HG02938 (cell line): ENCODE data around the gene RAB28.

ENCODE experiments used
- ATAC-seq: cut with Tn5 transposase; IDR thresholded peaks from one replicate; pipeline ENCODE4 v1.9.1; 2021; ENCODE audit warnings: mild to moderate bottlenecking, moderate library complexity; ENCODE audit not compliant: unreplicated experiment

Gene RAB28

DNA sequence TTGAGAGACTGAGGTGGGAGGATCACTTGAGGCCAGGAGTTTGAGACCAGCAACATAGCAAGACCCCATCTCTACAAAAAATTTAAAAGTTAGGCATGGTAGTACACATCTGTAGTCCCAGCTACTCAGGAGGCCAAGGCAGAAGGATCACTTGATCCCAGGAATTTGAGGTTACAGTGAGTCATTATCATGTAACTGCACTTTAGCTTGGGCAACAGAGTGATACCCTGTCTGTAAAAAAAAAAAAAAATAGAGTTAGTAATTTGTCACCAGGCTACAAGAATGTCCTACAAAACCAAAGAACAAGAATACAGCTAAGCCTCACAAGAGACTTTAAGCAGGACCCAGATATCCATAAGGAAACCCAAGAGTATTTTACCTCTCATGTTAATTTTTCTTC lies 27.0 kb upstream of the RAB28 start:
- ATAC-seq = no peak

DNA sequence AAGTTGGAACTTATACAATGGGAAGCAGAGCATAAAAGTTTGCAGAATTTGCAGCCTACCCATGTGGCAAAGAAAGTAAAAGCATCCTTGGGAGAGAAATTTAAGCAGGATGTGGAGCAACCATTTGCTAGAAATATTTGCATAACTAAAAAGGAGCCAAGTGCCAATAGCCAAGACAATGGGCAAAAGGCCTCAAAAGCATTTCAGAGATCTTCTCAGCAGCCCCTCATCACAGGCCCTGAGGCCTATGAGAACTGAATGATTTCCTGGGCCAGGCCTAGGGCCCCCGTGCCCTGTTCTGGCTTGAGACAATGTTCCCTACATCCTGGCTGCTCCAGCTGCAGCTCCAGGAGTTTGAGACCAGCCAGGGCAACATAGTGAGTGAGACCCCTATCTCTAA lies 25.3 kb upstream of the RAB28 start:
- no peak for ATAC-seq

DNA sequence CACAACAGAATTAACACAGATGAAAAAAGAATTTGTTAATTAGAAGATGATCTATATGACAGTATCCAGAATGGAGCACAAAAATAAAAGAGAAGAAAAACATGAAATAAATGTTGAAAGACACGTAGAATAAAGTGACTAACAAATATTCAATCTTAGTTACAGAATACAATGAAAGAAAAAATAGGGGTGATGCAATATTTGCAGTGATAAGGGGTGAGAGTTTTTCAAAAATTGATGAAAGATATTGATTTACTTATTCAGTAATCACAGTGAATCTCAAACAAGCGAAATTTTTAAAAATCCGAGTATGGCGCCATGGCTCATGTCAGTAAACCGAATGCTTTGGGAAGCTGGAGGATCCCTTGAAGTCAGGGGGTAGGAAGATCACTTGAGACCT lies 20.2 kb upstream of the RAB28 start:
- no peak for ATAC-seq

DNA sequence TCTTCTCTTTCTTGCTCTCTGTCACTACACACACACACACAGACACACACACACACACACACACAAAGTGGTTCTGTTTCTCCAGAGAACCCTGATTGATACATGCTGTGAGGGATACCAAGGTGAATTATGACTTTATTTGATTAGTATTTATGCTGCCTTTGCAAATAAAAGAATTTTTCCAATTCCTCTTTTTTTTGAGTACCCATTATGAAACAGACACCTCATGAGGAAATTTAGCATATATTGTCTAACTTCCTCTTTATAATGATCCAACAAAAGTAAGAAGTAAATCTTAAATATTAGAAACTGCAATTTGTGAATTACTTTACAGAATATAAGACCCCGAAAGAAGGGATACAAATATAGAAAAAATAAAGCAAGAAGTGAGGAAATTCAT lies 14.3 kb upstream of the RAB28 start:
- ATAC-seq = no peak

DNA sequence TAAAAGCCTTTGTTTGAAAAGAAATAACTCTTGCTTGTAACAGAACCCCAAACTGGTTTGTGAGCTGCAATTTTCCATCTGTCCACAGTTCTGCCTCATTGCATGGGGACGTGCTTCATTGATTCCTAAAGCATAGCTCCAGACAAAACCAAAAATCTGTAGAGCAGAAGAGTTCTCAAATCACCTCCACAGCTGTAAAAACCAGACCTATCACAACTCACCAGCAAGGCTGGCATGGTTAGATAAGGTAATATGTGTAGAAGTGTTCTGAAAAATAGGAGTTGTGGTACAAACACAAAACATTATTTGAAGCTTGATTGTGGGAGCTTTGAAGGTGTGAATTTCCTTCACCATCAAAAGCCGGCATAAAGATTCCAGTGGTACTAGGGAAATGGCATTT lies 12.5 kb upstream of the RAB28 start:
- no peak for ATAC-seq

DNA sequence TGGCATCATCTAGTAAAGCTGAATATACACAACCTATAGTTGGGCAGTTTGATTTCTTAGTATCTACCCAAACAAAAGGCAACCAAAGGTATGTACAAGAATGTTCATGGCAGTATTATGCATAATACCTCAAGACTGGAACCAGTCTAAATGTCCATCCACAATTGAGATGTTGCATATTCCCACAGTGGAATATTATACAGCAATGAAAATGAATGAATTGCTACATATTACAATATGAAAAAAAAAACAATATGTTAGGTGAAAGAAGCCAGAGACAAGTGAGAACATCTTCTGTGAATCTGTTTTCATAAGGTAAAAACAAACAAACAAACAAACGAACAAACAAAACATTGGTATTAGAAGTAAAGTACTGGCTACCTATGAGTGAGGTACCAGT lies 11.6 kb upstream of the RAB28 start:
- no peak for ATAC-seq

DNA sequence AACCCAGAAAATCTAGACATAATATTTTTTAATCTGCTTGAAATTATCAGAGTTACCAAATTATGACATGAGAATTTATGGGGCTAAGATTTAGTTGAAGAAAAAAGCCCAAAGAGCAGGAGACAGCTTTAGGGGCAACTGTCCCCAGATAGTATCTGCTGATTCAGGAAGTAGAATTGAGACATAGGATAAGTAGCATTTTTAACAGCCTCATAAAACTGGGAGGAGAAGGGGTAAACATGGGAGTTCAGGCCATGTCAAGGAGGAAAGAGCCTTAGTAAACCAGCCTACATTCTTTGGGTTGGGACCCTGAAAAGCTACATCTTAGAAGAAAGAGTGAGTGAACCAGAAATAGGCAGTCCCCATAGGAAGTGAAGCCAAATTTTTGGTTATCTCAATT lies 9.7 kb upstream of the RAB28 start:
- ATAC-seq = no peak

DNA sequence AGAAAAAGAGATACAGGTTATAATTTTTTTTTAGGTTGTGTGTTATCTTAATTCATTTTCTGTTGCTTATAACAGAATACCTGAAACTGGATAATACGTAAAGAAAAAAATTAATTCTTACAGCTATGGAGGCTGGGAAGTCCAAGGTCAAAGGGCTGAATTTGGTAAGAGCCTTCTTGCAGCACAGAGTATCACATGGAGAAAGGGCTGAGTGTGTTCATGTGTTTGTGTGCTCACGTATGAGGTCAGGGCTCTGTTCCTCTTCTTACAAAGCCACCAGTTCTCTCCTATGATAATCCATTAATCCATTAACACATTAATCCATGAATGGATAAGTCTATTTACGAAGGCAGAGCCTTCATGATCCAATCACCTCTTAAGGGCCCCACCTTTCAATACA lies 8.6 kb upstream of the RAB28 start:
- no peak for ATAC-seq

DNA sequence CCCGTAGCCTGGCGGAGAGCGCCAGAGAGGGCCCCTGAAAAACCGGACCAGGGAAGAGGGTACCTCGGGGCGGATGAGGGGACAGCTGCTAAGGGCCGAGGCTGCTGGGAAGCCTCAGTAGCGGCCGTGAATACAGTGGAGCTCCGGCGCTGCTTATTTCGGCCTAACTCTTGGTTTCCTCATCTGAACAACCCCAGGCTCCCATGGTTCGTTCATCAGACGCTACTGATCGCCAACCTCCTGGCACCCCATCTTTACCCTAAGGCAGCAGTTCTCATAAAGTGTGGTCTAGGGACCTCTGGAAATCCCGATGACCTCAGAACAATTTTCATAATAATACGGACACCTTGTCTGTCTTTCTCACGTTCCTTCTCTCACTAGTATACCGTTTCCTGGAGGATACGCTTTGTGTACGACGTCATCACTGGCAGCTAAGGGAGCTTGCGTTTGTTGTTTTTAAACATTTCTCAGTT lies 645 bp upstream of the RAB28 start:
- ATAC-seq = peak; percentile 43

DNA sequence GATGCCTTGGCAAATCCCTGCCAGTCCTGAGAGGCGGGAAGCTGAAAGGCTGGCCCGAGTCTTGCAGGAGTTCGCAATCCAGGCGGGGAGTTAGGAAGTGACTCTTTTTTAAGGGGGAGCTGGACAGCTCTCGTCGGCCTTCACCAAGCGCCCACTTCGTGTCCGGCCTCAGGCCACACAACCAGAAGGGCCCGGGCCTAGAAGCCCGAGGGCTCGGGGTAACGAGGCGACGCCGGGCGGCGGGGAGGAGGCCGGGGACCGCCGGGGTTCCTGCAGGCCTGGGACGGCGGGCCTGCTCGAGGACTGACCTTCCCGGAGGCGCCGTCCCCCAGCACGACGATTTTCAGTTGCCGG lies 395 bp downstream of the RAB28 start:
- peak; percentile 23 for ATAC-seq

DNA sequence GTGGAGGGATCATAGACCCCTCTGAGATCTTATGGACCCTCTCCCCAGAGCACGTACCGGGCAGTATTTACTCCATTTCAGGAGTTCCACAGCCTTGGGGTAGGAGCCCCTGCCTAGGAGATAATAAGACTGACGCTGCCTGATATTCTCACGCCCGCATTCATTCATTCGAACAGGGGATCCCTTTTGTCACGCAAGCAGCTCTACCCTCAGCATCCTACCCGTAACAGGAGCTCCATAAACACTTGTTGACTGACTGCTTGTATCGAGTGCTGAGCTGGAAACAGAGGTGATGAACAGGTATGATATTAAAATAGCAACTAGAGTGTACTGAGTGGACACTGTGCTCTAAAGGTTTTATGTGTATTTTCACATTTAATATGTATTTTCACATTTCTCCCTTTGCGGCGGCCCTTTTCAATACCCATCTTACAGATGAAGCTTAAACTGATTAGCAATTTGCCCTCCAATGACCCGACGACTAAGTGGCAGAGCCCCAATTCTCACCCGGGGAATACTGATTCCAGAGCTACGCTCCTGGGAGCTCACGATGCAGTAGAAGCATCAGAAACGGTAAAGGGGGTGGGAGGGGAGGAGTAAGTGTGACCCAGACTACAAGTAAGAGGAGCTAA lies 888 bp downstream of the RAB28 start:
- ATAC-seq = peak; percentile 3

DNA sequence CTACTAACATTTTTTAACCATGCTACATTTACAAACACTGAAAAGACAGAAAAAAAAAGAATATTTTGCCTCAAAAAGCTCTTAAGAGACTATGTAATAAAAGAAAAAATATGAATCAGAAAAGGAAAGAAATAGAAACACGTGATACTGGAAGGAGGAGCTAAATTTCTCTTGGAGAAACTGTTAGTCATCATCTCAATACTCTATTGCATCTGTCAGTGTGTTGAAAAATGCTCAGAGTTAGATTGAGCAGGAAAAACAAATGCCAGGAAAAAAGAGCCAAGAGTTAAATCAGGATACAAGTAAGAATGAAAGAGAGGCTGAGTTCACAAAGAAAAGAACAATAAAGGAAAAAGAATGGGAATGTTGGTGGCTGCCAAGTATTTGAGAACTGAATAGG lies 2.6 kb downstream of the RAB28 start:
- no peak for ATAC-seq

DNA sequence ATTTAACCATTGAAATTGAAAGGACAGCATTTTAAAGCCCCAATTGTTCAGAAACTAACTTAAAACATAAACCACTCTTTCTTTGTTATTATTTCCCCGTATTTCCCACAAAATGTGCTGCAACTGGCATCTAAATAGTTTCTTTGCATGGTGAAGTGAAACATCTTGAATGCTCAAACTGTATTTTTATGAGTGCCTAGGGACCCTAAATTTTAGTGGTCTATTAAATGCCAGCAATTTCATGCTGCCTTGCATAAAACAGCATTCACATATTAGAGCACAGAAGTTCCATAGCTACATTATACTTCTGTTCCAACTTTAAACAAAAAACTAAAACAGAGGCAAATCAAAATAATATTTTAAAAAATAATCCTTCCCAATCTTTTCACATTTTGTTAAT lies 5.4 kb downstream of the RAB28 start:
- no peak for ATAC-seq

DNA sequence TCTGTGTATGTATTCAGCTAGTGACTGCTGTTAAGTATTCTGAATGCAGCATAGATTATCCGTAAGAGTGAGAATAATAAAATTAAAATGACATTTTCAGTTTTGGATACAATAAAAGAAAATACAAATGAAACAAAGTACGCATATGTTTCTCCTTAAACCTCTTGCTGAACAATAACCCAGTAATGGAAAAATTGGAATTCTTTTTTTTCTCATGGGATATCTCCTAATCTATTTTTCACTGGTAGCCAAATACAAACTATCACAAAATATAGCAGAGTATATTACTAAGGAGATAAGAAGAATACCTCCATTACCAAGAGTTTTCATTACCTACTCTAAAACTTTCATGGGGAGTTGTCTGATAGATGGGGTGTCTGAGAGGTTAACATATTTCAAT lies 6.0 kb downstream of the RAB28 start:
- ATAC-seq = no peak

DNA sequence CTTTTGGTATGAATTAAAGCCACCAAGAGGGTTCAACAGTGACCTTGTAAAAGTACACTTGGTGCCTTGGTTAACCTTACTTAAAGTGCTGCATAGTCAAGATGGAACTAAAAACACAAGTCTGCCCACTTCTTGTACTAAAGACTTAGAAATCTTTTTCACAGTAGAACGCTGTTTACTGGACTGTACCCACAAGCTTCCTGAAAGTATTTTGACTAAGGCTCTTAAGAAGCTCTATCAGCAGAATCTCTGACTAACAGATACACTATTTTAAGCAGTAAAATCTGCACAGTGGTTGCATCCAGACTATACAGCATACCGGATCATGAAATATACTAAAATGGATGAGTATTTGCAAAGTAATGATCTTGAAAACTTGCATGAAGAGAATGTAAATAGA lies 7.2 kb downstream of the RAB28 start:
- peak; percentile 65 for ATAC-seq

DNA sequence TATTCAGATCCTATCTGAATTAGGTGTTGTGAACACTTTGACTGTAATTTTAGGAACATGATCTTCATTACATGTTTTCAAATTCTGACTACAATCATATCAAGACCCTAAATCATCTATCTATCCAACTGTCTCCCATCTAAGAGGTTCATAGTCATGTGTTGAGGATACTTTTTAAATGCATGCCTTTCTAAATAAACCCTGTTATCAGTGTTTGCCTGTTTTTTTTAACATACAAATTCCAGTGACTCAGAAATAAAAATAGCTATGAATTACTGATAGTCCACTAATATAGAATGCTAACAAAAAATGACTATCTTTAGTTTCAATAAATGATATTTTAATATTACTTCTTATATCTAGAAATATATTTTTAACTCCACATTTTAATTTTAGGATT lies 8.0 kb downstream of the RAB28 start:
- ATAC-seq = no peak

DNA sequence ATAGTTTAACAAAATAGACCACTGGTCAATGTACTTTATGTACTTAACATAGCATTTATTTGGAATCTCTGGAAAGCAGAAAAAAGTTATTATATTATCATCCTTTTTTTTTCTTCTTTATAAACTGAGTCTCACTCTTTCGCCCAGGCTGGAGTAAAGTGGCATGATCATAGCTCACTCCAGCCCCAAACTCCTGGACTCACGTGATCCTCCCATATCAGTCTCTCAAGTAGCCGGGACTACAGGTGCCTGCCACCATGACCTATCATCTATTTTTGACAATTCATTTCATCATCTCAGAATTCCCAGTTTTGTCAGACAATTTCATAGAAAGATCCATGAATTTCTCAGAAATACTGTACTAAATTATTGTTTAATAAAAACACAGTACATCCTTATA lies 12.7 kb downstream of the RAB28 start:
- no peak for ATAC-seq

DNA sequence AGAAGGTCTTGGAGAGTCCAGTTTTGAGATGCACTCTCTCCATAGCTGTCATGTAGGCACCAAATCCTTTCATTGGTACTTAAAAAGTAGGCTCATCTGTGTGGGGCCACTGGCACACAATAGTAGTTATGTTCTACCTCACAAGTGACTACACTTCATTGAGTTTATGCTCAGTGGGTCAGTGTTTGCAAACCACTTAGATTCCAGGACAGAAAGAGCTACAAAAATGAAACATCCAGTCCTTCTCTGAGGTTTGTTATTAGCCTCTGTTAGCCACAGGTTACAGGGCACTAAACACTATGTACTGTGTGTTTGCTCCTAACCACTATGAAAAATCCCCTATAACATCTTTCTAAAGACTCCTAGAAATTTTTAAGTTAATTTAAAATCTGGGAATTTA lies 13.8 kb downstream of the RAB28 start:
- ATAC-seq = peak; percentile 81

DNA sequence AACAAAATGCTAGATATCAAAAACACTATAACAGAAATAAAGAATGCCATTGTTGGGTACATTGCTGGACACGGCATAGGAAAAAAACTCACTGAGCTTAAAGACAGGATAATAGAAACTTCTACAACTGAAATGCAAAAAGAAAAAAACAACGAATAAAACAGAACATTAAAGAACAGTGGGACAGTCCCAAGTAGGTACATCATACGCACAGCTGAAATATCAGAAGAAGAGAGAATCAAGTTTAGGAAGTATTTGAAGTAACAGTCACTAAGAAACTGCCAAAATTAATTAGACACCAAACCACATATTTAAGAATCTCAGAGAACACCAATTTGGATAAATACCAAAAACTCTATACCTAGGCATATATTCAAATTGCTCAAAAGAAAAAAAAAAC lies 19.2 kb downstream of the RAB28 start:
- no peak for ATAC-seq

DNA sequence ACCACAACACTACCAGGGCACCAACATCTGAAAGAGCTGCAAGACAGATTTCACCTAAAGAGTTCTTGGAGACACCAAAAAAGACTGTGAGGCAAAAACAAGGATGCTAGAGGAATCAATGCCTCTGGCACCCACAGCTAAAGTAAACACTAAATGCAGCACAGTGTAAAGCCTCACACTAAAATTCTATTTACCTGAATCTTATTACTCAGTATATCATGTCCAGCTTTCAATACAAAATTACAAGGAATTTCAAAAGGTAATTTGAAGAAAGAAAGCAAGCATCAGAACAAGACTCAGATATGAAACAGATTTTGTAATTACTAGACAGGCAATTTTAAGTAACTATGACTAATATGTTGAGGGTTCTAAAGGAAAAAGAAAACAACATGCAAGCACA lies 19.6 kb downstream of the RAB28 start:
- no peak for ATAC-seq

DNA sequence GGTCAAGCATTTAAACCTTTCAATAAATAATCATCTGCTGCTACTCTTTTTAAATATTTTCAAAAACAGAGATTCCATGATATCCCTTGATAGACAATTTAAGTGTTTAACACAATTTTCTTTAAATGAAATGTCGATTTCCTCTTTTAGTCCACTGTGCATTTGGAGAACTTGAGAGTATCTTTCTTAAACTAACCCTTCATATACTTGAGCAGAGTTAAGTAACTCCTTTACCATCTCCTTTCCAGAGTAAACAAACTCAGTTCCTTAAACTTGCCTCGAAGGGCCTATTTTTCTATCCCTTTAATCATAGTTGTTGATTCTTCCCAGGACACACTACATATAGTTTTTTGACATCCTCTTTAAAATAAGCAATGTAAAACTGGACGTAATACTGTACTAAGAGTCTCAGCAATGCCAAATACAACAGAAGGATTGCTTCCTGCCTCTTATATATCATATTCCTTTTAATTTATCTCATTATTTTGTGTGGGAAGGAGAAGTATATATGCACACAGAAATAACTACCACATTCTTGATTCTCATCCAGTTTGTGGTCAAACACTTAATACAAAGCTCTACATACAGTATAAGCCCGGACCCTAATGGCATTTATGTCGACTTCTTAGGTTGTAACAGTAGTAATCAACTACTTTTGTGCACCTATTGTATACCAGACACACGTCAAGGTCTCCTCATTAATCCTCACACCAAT lies 22.8 kb downstream of the RAB28 start:
- no peak for ATAC-seq

DNA sequence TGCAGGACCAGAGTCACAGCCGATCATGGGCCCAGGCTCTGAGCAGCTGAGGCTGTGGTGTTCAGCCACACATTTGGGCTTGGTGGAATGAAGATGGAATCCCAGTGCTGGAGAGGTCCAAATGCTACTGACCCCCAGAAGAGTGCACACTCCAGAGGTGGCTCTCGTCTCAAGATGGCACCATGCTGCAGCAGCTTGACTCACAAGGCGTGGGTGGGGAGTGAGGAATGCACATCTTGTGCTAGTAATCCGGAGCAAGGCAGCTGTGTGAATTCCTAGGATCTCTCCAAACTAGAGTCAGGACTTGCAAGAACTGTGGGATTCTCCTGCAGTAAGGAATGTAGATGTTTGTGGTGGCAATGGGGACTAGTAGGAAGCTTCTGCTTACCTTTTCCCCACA lies 28.7 kb downstream of the RAB28 start:
- ATAC-seq = no peak

DNA sequence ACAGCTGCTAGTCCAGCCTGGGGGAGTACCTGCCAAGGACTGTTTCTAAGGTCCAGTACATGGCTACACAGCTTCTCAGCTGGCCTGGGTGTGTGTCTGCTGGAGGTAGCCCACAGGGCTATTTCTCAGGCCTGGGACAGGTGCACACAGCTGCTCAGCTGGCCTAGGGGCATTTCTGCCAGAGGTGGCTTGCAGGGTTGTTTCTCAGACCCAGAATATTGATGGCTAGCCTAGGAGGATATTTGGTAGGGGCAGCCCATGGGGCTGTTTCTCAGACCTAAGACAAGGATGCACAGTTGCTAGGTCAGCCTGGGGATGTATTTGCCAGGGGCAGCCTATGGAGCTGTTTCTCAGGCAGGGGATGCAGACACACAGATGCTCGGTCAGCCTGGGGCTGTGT lies 29.4 kb downstream of the RAB28 start:
- ATAC-seq = no peak
